GM12878 (cell line): ENCODE results near the gene POLR1G.

Experiments used
- FOXM1 ChIP-seq: IDR thresholded peaks from 2 replicates; pipeline ENCODE4 v1.6.1; 2012; ENCODE audit warnings: low read depth, mild to moderate bottlenecking, inconsistent platforms, low read length, moderate library complexity
- HDAC6 ChIP-seq: fragments of 200-600 bp; sonication (generic); IDR thresholded peaks from one replicate; pipeline ENCODE4 v1.8.0; 2017; ENCODE audit warnings: antibody characterized with exemption; ENCODE audit not compliant: unreplicated experiment
- NBN ChIP-seq: fragments of 450-650 bp; IDR thresholded peaks from 2 replicates; pipeline ENCODE4 v1.6.1; 2016
- SMC3 ChIP-seq: IDR thresholded peaks from 2 replicates; pipeline ENCODE4 v1.6.1; 2011; ENCODE audit warnings: low read length, improper control_type of control experiment, borderline replicate concordance
- TAF1 ChIP-seq: IDR thresholded peaks from 2 replicates; pipeline ENCODE4 v1.6.1; 2011; ENCODE audit warnings: mild to moderate bottlenecking, low read depth, low read length, borderline replicate concordance
- TCF3 ChIP-seq: IDR thresholded peaks from 2 replicates; pipeline ENCODE4 v1.6.1; 2012; ENCODE audit warnings: low read depth, mild to moderate bottlenecking, low read length, borderline replicate concordance; ENCODE audit not compliant: insufficient read depth

DNA sequence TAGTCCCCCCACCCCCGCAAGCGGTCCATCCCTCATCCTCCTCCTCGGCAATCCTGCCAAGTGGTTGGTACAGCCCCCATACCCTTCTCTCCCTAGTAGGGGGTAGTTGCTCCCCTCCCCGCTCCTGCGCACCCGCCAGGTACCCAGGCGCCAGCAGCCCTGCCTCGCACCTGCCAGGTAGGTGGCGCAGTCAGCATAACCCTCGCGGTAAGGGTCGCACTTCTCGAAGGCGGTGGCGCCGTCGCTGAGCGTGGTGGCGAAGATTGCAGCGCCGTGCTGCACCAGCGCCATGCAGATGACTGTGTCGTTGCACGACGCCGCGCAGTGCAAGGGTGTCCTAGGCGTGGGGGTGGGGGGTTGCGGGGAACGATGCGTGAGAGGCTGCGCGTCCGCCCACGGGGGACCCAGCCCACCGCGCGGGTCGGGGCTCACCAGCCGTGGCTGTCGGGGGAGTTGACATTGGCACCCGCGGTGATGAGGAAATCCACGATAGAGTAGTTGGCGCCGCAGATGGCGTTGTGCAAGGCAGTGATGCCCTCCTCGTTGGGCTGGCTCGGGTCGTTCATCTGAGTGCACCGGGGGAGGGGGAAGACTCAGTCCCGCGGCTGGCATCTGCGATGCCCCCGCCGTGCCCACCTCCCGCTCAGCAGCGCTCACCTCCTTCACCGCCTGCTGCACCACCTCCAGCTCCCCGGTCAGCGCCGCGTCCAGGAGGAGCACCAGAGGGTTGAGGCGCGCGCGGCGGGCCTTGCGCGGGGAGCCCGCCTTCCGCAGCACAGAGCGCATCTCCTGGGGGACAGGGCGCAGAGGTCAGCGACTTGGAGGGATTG, 20.8 kb upstream of the POLR1G start:
- TF ChIP-seq TAF1 (no peak), SMC3 (no peak), FOXM1 (no peak), HDAC6 (no peak), TCF3 (no peak), NBN (no peak)
